GM19035 (cell line): ENCODE results near the gene CAV1.
A peak's percentile ranks its signal among the peaks of the same experiment; 100 is the strongest.

ENCODE experiments used
- ATAC-seq: cut with Tn5 transposase; IDR thresholded peaks from one replicate; pipeline ENCODE4 v1.9.1; 2021; ENCODE audit not compliant: unreplicated experiment

Gene CAV1

GRCh38 chr7:116502201-116503096 lies 22.4 kb upstream of the CAV1 start:
- ATAC-seq, result no peak

DNA sequence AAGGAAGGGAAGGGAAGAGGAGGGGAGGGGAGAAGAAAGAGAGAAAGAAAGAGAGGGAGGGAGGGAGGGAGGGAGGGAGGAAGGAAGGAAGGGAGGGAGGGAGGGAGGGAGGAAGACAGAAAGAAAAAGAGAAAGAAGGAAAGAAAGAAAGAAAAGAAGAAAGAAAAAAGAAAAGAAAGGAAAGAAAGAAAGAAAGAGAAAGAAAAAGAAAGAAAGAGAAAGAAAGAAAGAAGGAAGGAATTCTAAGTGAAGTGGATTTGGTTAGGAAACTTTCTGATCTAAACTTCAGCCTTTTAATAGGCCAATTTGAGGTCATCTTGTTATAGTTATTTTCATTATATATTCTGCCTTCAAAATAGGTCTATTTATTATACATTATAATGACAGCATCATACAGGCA lies 21.0 kb upstream of the CAV1 start:
- ATAC-seq, result no peak

DNA sequence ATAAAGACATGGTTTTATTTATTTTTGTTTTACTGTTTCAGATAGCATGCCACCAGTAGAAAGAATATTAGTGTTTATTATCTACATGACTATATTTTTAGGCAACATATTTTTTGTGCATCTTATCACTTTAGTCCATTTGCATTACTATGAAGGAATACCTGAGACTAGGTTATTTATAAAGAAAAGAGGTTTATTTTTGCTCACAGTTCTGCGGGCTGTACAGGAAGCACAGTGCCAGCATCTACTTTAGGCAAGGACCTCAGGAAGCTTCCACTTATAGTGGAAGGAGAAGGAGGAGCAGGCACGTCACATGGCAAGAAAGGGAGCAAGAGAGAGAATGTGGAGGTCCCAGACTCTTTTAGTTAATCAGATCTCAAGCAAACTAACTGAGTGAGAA lies 19.6 kb upstream of the CAV1 start:
- no peak for ATAC-seq

GRCh38 chr7:116505823-116506222 lies 19.0 kb upstream of the CAV1 start:
- ATAC-seq, result no peak

DNA sequence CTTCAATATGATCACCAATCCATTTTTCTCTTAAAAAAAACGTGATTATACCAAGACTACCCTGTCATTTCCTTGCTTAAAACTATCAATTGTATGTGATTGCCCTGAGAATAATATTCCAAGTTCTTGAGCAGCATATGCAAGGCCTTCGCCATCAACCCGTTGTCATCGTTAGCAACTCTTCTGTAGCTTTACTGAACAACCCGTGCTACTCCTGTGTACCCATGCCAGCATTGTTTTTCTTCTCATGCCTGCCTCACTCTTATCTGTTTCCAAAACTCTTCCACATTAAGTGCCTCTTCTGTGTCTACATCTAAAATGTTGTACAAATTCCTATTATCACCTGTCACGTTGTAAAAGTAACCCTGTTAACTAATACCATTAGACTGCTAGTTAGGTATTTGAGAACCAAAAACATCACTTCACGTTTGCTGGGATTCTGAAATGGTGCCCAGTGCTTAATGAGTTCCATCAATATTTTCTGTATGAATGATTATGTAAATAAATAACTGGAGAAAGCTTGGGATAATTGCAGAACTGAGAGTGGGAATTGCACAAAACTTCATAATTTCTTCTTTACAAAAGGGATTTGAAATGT lies 14.8 kb upstream of the CAV1 start:
- ATAC-seq, result no peak

DNA sequence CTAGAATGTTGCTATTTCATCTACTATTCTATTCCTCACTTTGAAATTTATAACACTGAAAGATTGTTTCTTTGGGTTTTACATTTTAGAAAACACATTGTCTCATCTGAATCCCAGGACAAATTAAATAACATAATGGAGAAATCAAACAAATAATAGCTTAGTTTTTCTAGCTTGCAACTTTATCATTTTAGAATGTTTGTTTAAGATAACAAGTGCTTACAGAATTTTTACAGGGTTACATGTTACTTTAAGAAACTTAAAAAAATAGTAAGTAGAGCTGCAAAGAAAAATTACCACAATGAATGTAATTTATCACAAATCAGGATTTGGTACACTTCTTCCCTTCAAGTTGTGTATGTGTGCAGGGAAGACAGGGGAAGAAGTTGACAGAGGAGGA lies 14.0 kb upstream of the CAV1 start:
- no peak for ATAC-seq

DNA sequence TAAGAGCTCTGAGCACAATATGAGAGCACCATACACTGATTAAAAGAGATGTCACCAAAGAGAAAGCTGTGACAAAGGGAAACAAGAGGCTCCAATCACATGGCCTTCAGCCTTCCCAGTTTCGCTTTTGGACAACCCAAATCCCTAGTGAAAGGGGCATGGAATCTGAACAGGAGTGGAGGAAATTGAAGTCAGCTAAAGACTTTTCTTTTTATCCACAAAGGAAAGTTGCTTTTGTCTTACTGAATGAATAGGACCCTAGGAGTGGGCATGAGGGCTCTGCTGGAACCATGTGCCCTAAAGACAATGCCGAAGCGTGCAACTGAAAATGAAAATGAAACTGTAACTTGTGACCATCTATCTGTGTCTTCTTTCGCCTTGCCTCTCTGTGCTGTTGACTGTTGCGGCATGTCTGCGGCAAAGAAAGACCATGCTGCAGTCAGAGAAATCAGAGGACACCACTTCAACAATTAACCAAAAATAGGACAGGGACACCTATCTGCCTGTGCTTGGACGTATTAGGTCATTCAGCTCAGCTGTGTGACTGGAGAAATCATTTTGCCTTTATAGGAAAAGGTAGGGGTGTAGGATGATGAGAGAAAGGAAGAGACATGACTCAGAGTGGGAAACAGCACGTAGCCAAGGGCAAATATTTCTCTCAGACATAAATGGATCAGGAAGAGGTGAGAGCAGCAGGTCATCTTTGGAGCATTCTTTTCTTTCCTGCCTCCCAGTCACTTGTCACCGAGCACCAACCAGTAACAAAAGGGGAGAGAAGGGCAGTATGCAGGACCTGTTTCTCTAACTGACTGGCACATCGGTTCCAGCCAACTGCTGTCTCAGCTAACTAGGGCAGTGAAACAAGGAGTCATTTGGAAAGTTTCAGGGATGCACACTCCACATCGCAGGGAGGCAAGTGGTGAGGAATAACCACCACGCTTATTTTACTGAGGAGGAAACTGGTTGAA lies 13.0 kb upstream of the CAV1 start:
- ATAC-seq, result peak; percentile 100

DNA sequence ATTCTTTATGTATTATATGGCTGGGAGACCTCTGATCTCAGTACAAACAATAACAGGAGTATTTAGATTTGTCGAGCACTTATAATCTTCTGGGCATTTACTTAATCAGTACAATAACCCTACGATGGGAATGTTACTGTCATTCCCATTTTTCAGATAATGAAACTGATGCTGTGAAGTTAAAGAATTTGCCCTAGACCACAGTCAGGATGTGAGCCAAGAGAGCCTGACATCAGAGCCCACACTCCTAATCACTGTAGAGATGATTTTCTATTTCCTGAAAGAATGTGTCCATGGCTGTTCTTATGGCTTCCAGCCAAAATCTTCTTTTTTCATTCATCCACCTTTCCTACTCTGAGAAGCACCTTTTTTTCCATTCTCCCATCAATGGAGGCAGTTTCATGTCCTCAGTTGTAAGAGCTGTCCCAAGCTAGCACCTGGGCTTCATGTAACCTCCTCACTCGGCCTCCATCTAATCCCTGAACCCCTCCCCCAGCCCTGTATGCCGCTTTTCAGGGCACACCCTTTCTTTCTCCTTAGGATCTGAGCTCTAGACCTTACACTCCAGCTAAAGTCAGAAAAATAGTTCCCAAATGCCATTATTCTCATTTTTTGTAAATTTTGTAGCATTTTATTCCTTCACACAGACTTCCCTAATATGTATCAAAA lies 12.2 kb upstream of the CAV1 start:
- no peak for ATAC-seq

- no peak for ATAC-seq
Measured at GRCh38 chr7:116515584-116515983, 9.3 kb upstream of the CAV1 start.

GRCh38 chr7:116516324-116516723 lies 8.5 kb upstream of the CAV1 start:
- ATAC-seq, result no peak

DNA sequence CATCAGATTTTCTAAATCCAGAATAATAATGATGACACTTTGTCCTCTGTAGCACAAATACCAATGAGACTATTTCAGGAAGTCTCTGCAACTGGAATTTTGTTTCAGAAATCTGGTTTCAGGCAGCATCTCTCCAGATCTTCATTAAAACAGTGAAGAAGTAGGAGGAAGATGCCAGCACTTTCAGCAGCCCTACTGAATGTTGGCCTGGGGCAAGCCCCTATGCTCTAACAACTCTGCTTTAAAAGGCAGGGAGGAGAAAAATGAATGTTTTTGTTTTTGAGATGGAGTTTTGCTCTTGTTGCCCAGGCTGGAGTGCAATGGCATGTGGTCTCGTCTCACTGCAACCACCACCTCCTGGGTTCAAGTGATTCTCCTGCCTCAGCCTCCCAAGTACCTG lies 7.2 kb upstream of the CAV1 start:
- ATAC-seq, result no peak

GRCh38 chr7:116518961-116519360 lies 5.9 kb upstream of the CAV1 start:
- ATAC-seq, result peak; percentile 59

- ATAC-seq, result no peak
Measured at GRCh38 chr7:116521046-116521664, 3.7 kb upstream of the CAV1 start.

DNA sequence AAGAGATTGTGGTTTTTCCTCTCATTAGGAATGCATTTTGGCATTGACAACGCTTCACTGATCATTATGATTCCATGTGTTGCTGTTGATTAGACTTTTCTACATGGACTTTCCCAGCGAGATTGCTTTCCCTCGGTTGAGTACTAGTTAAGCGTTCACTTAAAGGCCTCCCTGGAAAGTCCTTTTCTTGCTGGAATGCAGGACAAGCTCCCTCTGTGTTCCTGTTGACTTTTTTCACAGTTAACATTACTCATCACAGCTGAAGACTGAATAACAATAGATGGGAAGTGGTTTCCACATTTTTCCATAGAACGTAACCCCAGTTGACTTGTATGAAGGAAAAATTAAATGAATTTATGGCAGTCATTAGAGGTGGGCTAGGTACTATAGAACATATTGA lies 2.6 kb upstream of the CAV1 start:
- no peak for ATAC-seq

DNA sequence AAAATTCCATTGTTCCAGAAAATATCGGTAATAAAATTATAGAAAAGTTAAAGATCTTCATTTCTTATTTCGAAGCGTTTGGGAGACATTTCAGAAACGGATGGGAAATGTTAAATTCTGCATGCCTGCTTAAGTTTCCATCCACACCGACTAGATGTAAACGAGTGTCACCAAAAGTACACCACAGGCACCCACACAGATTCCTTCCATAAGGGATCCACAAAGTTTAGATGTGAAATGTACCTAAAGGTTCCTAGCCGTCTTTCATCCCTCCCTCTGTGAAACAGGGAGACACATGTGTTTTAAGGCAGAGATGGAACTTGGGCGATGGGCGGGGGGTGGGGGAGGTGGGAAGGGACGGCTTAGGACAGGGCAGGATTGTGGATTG lies 621 bp upstream of the CAV1 start:
- no peak for ATAC-seq

- peak; percentile 46 for ATAC-seq
Measured at GRCh38 chr7:116525298-116525912, 569 bp downstream of the CAV1 start.

DNA sequence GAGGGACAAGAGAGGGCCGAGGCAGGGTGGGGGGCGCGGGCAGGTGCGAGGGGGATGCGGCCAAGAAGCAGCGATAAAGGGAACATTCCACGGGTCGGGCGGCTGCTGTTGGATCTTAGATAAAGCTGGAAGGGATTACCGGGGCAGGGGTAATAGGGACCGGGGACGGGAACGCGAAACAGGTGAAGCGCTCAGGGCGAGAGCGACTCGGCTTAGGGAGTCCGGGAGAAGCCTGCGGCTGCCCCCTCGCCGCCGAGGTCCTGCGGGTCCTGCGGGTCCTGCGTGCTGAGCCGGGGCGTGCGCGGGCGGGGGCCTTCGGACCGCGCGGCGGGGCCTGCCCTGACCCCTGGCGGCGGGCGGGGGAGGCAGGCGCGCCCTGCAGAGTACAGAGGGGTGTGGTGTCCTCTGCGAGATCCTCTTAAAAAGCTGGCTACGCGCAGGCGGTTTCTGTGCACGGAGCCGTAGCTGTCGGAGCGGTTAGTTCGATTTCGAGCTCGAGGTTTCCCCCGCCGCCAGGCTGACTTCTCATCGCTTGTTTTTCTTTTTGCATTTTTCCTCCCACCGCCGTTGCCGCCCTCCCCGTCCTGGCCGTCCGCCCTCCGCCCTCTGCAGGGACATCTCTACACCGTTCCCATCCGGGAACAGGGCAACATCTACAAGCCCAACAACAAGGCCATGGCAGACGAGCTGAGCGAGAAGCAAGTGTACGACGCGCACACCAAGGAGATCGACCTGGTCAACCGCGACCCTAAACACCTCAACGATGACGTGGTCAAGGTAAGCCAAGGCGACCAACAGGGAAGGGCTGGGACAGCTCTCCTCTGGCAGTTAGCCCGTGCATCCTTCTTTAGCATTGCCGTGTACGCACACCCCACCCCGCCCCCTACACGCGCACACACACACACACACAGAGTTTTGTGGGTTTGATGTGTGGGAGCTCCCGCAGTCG lies 1.4 kb downstream of the CAV1 start:
- ATAC-seq, result peak; percentile 88

- no peak for ATAC-seq
Measured at GRCh38 chr7:116526897-116527296, 2.1 kb downstream of the CAV1 start.

DNA sequence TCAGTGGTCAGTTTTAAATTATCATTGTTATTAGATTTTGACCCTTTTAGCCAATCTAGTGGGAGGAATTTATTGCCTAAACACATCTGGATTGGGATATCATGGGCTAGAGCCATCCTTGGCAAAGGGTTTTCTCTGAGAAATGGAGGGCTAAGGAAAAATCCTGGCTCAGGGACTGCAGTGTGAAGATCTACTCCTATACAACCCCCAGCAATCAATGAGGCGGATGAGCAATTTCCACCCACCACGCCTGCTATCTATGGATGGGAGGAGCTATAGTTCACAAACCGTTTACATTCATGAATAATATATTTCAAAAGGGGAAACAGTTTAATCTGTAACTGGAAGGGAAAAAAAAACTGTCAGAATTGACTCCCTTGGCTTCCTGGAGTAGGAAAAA lies 2.7 kb downstream of the CAV1 start:
- no peak for ATAC-seq
